Fibroblast of skin of abdomen (primary cell): Measurements from ENCODE around the gene AP3B2.

ENCODE experiments used
- DNase-seq: peaks from one replicate; pipeline ENCODE4 v3.0.0-alpha.2; 2013

Gene AP3B2

DNA sequence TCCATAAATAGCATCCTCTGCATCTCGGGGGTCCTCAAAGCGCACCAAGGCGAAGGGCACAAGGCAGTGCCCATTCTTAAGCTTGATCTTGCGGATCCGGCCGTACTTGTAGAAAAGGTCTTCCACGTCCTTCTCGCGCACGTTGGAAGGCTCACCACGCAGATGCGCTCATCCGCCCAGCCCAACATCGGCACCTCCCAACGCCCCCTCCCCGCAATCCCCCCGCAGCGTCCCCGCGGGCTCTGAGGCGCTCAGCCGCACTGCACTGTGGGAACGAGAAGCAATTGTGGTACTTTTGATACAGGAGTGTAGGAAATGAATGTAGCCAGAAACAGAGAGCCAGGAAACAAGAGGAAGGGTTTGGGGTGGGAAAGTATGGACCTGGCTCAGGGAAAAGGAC lies 17.5 kb downstream of the AP3B2 start:
- no peak for DNase-seq

DNA sequence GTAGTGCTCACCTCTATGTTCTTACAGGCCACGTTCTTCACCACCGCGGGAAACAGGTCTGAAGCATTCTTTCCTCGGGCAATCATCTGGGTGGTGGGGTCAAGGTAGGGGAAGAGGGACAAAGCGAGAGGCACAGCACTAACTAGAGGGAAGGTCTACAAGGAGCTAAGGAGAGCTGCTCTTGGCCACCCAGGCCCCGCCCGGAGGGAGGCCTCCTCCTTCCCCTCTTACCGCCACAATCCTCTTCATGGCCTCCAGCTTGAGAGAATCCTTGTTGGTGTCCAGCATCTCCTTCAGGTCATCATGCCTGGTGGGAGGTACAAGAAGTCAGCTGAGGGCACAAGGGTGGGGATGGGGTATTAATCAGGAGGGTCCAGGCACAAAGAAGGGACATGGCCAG lies 20.5 kb downstream of the AP3B2 start:
- DNase-seq, result no peak

DNA sequence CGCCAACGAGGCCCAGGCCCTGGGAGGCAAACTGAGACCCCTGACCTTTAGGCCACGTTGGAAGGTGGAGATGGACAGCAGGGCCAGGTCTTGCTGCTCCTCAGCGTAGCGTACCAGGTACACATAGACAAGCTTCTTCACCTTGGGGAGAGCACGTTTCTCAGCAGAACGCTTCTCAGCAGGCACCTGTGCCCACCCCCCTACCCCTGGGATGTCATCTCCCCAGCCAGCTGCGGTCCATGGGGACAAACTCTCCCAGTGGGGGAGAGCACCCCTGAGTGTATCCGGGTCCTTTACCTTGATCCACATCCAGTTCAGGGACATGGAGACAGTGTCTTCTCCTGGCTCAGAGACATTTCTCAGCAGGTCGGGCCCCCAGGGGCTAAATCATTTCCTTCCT lies 21.0 kb downstream of the AP3B2 start:
- DNase-seq, result no peak

DNA sequence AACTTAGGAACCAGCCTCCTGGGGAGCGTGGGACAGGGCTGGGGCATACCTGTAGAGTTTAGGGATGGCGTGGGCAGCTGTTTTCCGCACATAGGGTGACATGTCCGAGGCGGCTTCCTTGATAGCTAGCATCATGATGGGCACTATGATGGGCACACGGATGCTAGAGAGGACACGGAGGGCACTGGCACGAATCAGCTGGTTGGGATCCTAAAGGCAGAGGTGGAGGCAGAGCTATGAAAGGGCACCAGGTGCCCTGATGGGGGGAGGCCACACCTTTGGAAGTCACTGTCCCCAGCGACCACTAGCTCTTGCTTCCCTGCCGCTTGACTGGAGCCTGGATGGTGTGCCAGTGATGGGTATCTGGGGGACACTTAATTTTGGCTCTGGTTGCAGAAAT lies 28.3 kb downstream of the AP3B2 start:
- DNase-seq, result no peak

DNA sequence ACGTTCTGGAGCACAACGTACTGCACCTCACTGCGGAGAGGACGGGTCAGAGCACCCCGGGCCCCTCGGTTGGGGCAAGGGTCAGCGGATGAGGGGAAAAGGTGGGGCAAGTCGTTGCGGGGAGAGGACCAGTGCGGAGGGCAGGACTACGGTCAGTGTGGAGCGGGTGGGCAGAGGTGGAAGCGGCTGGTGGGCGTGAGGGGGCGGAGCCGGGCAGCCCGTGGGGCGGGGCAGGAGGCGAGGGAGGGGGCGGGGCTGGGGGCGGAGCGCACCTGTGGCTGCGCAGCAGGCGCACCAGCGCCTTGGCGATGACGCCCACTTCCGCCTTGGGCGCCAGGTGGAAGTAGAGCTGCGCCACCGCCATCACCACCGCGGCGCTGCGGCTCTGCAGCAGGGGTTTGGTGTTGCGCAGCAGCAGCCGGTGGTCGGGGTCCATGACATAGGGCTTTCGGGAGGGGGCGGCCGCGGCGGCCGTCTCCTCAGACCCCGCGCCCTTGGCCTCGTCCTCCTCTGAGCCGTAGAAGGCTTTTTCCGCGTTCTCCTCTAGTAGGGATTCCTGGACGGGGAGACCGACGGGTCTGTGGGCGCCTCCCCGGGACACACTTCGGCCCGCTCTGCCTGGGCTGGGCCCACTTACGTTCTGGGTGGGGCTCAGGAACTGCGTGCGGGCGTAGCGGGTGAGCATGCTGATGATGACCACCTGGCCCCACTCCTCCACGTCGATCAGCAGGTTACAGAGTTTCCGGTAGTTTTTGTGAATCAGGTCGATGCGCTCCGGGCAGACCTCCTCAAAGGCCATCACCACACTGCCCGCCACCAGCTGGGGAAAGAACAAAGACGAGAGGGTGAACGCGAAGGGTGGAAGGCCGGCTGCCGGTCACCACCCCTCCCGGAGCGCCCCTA lies 29.2 kb downstream of the AP3B2 start:
- DNase-seq, result no peak

DNA sequence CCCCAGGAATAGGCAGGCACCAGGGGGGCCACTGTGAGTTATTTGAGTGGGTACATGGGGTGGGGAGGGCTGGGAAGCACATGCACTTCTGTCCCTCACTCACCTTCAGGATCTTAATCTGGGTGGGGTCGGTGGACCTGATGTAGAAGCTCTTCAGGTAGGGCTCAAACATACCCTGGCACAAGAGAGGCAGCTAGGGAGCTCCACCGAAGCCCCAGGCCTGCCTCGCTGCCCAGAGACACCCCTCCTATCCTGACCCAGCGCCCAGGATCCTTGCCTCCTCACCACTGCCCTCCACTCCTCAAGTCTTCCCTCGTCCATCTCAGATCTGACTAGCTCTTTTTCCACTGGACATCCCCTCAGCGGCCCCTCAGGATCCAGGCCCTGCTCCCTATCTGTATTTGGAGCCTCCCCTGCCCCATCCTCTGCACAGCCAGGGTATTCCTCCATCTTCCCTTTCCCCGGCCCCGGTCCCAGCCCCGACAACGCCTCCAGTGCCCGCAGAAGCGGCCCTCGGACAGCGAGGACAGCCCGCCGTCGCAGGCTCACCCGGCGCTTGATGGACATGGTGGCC lies 30.0 kb downstream of the AP3B2 start:
- no peak for DNase-seq

DNA sequence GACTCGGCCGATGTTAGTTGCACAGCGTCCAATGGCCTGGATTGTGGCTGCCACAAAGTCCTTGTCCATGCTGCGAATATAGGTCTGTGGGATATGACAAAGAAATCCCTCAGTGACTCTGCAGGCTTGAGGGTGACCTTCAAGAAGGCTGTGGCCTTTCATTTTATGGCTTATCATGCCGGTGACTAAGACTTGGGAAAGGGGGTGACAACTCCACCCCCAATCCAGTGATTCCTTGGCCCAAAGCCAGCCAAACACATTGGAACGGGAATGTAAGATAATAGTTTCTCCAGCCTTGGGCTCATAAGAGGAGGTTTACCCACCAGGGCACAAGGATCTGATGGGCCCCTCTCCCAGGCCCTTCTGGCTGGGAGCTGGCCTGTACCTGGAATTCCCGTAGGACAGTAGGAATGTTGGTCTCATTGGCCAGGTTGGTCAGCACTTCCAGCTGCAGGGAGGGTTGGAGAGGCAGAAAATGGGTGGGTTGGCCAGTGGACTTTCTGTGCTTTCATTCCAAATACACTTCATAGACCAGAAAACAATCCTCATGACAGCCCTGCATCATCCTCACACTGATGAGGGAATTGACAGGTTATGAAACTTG lies 31.9 kb downstream of the AP3B2 start:
- DNase-seq, result no peak

DNA sequence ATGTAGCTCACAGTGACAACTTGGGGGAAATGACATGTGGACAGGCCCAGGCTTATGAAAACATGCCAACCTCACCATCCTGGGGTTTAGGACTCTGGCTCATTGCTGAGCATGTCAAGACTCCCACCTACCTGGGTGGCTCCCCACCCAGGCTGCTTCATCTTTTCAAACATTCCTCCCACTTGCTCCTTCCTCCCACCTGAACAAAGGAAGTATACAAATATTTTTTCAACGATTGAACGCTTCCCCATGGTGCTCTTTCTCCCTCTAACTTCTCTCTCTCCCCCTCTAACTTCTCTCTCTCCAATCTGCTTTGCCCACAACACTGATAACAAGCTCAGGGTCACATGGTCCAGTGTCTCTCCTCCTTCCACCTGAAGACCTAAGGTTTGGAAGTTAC lies 34.8 kb downstream of the AP3B2 start:
- DNase-seq, result no peak

DNA sequence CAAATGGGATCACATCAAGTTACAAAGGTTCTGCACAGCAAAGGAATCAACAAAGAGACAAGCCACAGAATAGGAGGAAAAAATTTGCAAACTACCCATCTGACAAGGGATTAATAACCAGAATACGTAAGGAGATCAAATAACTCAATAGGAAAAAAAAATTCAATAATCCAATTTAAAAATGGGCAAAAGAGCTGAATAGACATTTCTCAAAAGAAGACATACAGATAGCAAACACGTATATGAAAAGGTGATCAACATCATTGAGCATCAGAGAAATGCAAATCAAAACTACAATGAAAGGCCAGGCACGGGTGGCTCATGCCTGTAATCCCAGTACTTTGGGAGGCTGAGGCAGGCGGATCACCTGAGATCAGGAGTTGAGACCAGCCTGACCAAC lies 39.0 kb downstream of the AP3B2 start:
- no peak for DNase-seq

DNA sequence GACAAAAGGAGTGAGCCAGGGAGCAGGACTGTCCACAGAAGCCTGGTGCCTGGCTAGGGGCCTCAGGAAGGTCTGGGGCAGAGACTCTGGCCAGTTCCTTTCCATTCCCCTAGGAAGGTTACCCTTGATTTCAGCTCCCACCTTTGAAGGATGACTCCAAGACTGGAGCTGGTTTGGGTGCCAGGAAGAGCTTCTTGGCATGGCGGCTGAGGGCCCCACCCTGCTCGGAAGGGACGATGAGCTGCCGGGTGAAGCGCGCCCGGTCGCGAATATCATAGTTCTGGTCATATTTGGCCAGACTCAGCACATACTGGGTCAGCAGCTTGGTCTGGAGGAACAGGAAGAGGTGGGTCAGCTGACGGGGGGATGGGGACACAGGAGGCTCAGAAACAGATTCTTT lies 43.1 kb downstream of the AP3B2 start:
- DNase-seq, result no peak

DNA sequence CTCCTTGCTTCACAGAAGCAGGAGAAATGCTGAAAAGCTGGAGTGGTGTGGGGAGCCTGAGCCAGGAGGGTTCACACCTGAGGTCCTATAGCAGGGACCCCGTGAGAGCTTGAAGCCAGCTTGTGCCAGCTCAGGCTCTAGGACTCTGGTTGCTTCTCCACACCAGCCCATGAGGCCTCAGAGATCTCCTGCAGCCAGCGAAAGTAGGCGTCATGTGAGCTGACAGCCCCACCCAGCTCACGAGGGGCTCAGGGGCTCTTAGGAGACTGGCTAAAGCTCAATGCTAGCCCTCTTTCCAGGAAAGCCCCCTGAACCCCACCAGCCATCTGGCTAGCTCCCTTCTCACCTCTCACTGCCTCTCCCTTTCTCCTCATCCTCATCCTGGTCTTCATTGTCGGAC lies 45.7 kb downstream of the AP3B2 start:
- DNase-seq, result no peak

DNA sequence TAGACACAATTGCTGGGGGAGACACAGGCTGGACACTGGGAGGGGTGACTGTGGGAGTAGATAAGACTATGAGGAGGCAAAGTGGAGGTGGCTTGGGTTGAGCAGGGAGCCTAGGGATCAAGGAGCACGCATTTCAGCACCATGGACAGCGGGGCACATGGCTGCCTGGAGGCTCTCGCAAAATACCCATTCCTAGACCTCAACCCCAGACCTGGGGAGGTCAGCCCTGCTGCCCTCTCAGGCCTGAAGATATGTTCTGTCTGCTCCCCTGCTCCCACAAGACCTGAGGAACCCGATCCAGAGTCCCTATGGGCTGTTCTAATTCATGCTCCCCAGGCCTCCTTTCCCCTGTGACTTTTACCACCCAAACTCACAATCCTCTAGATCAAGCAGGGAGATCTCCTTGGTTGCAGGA lies 46.5 kb downstream of the AP3B2 start:
- peak; percentile 44 for DNase-seq

DNA sequence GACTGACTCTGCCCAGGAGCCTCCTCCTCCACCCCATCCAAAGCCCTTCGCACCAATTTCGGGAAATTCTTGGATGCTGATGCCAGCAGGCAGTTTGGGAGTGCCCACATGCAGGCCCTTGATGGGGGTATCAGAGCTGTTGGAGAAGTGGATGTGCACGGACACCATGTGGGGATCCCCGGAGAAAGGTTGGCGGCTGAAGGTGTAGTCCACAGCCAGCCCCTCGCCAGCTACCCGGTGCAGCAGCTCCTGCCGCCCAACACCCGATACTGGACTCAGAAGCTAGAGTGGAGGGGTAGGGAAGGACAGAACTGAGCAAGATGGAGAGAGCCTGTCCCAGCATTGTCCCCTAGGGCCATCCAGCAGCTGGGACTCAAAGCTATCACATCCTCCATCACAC lies 47.0 kb downstream of the AP3B2 start:
- no peak for DNase-seq

DNA sequence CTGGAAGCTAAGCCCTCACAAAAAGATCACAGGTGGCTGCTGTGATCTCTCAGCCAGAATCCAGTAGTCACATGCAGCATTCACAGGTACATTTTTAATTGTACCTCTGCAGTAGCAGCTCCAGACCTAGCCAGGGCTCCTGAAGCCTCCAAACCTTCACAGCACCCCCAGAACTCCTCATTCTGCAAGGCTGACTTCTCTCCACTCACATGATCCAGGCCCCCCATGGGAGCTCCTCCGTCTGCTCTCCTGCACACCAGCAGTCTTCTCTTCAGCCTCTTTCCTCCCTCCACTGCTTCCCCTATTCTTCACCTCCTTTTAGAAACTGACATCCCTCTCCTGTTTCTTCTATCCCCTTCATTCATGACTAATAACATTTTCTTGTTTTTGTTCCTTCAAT lies 49.3 kb downstream of the AP3B2 start:
- no peak for DNase-seq

DNA sequence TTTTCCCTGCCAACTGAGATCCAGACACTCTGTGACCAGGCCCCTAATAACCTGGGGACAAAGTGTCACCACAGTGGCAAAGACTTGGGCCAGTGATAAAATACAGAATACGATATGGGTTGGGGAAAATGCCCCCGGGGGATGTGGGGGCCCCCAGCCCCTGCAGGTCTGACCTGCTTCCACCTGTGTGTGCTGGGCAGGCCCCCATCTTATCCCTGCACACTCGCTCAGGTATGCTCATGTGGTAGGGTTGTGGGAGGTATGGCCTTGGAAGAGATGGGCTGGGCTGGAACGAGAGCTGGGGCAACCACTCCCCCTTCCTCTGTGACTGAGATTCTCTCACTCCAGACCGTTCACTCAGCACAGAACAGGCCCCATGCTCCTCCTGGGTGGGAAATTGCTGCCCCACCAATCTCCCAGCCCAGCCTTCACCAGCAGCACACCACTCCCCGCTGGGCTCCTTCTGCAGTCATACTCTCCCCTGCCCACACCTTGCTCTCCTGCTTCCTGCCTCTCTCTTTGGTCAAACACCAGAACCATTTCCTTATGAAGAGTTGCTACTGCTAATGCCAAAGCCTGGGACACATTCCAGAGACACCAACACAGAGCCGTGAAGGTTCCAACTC lies 52.9 kb downstream of the AP3B2 start:
- DNase-seq, result no peak

DNA sequence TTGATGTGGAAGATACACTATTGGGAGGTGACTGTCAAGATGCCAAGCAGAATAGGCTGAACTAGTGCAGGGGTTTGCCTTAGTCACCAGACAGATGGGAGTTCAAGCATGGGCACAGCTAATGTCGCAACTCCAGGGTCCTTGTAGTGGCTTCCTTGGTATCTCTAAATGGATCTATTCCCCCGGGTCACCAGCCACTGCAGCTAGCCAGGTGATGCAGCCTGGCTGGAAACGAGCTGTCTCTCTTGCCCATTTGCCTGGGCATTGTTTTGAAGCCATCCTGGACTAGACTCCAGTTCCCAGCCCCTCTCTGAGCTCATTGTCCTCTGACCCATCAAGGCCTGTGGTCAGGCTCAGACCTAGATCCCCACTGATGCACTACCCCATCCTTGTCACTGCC lies 54.1 kb downstream of the AP3B2 start:
- no peak for DNase-seq

DNA sequence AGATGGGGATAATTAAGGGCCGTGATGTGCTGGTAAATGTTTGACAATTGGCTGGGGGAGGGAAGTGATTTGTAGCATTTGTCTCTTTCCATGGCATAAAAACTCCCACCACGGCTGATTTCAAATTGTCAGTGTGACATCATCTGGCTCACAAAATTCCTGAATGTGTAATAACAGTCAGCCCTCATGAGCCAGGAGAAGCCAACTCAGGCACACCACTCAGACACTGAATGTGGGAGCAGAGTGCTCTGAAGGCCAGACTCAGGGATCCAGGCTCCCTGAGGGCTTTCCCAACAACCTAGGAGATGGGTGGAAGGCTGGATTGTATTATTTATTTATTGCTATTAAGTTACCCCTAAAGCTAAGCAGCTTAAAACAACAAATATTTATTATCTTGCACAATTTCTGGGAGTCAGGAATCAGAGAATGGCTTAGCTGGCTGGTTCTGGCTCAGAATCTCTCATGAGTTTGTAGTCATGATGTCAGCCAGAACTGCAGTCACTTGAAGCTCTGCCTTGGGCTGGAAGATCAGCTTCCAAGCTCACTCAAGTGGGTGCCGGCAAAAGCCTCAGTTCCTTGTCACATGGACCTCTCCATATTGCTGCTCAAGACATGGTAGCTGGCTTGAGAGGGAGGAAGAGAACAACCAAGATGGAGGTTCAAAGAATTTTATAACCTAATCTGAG lies 56.0 kb downstream of the AP3B2 start:
- no peak for DNase-seq

DNA sequence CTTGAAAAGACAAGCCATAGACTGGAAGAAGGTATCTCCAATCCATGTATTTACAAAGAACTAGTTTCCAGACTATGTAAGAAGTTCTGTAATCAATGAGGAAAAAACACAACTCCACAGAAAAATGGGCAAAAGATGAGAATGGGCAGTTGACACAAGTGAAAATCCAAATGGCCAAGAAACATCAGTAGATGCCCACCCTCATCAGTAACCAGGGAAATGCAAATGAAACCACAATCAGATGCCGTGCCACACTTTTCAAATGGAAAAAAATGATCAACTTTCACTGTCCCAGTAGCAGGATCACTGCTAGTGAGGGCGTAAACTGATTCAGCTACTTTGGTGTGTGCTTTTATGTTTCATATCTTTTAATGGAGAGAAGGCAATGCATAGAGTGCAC lies 58.0 kb downstream of the AP3B2 start:
- DNase-seq, result no peak

DNA sequence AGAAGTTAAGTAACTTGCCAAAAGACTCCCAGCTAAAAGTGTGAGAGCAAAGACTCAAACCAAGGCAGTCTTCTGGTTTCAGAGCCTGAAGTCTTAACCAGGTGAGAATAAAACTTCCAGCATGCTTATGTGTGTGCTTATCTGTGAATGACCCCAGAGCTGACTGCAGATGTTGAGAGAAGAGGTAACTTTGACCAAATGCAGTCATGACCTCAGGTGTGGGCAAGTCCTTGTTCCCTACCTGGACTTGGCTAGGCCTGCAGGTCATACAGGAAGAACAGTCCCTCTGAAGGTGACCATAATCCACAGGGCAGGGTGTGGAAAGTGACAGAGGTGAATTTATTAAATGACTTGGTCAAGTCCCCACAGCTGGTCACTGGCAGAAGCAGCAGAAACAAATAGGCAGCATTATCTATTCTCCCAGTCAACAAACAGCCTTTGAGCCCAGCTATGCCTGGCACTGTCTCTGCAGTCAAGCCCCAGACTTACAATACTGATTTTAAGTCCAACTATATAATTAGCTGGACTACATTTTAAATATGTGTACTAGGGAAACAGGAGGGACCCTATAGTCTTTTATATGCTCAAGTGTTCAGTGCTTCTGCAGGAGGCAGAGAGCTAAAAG lies 59.5 kb downstream of the AP3B2 start:
- DNase-seq, result no peak

DNA sequence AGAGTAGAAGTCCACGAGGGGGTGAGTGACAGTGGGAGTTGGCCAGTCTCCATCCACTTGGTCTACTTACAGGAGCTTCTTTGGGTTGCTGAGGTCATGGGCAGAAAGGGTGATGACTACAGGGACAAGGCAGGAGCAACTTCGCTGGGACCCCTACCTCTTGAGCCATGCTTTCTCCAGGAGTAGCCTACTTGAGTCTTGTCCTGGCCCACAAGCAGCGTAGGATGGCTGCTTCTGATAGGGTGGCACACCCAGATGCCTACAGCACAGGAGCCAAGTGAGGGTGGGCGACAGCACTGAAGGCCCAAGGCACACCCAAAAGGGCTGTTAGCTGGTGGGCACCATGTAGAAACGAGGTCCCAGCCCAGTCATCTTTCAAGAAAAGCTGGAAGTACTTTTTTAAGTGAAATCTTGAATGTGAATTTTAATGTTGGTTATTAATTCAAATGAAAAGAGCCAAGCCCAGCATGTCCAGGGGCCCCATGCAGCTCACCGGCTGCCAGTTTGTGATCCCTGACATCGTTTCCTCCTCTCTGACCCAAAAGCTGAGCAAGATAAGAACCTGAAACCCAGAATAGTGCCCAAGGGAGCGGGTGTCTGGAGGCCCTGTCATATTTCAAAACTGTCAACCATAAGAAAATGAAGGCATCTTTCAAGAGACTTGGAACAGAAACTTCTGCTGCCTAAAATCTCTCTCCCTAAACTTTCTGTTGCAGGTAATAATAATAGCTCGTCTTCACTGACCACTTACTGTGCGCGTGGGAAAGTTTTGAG lies 60.3 kb downstream of the AP3B2 start:
- DNase-seq, result no peak

DNA sequence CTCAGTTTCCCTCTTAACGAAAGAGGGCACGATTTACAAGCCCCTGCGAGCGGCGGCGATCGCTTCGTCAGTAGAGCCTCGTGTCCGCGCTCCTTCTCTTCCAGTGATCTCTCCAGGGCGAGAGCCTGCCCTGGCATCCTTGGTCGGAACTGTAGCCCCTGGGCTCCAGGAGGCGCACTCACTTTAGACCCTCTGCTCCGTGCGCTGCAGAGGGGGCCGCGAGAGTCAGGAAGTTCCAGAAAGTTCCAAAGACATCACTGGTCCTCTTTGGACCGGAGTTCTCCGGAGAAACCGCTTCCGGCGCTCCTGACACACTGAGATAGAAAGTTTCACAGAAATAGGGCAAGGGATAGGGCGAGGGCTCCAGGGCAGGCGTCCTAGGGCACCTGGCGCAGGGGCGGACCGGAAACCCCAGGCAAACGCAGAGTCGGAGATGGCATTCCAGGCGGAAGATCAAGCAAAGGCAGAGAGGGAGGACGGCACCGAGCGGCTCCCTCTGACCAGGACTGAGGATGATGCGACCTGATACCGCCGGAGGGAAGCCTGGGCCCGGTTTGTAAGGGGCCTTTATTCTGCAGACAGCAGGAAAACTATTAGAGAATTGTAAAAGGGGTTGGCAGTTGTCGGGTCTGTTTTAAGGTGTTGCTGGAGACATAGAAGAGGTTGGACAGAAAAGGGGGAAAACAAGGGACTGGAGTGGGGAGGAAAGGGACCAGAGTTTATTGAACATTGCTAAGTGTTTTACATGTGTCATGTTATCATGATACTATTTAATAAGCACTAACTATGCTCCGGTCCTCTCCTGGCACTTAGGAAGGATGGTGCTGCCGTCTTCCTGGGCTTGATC lies 61.2 kb downstream of the AP3B2 start:
- no peak for DNase-seq
